WERI-Rb-1 (cell line): ENCODE results near the gene SHCBP1L.

Experiments
- DNase-seq: peaks from one replicate; pipeline ENCODE4 v3.0.0-alpha.2; 2020
- H3K27ac ChIP-seq: fragments of 250-450 bp; sonication (Bioruptor Pico); 2 replicates; pipeline ENCODE4 v1.5.1; 2020; ENCODE audit warnings: mild to moderate bottlenecking, moderate library complexity
- H3K27me3 ChIP-seq: fragments of 250-450 bp; sonication (Bioruptor Pico); 2 replicates; pipeline ENCODE4 v1.5.1; 2021; ENCODE audit warnings: mild to moderate bottlenecking, low read depth, moderate library complexity; ENCODE audit not compliant: insufficient read depth, severe bottlenecking
- H3K36me3 ChIP-seq: fragments of 250-450 bp; sonication (Bioruptor Pico); 2 replicates; pipeline ENCODE4 v1.5.1; 2020; ENCODE audit warnings: mild to moderate bottlenecking, moderate library complexity
- H3K4me3 ChIP-seq: 2 replicates; pipeline ENCODE4 v1.5.1; 2011; ENCODE audit warnings: low read depth, mild to moderate bottlenecking, control low read depth, low read length
- H3K9me3 ChIP-seq: fragments of 250-450 bp; sonication (Bioruptor Pico); 2 replicates; pipeline ENCODE4 v1.5.1; 2021; ENCODE audit warnings: mild to moderate bottlenecking, moderate library complexity; ENCODE audit not compliant: severe bottlenecking
- TF ChIP-seq, protein P1 (sequence below): IDR thresholded peaks from 2 replicates; pipeline ENCODE4 v1.5.1; 2011; ENCODE audit warnings: low read depth, mild to moderate bottlenecking, control low read depth, inconsistent platforms, low read length

SHCBP1L gene

DNA sequence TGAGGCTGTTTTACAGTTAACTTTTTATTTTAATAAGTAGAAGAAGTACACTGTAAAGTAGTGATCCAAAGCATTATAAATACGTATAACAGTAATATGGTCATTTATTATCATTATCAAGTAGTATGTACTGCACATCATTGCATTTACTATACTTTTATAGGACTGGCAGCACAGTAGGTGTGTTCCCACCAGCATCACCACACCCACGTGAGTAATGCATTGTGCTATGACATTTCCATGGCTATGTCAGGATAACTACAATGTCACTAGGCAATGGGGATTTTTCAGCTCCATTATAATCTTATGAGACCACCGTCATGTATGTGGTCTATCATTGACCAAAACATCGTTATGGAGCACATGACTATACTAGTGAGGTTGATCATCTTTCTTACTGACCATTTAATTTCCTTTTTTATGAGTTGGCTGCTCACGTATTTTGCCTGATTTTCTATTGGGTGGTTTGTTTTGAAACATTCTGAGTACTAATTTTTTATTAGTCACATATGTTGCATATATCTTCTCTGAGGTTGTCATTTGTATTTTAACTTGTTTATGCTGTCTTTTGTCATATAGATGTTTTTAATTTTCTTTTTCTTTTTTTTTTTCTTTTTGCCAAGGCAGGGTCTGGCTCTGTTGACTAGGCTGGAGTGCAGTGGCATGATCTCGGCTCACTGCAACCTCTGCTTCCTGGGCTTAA, 25.3 kb upstream of the SHCBP1L start:
- no peaks in the 10 kb centered on the region for H3K36me3 ChIP-seq
- DNase-seq: no peak
- no peak overlapping the region for H3K27ac ChIP-seq
- H3K27me3 ChIP-seq: no peaks in the 10 kb centered on the region
- no peaks in the 10 kb centered on the region for H3K9me3 ChIP-seq
- TF ChIP-seq, protein P1, sequence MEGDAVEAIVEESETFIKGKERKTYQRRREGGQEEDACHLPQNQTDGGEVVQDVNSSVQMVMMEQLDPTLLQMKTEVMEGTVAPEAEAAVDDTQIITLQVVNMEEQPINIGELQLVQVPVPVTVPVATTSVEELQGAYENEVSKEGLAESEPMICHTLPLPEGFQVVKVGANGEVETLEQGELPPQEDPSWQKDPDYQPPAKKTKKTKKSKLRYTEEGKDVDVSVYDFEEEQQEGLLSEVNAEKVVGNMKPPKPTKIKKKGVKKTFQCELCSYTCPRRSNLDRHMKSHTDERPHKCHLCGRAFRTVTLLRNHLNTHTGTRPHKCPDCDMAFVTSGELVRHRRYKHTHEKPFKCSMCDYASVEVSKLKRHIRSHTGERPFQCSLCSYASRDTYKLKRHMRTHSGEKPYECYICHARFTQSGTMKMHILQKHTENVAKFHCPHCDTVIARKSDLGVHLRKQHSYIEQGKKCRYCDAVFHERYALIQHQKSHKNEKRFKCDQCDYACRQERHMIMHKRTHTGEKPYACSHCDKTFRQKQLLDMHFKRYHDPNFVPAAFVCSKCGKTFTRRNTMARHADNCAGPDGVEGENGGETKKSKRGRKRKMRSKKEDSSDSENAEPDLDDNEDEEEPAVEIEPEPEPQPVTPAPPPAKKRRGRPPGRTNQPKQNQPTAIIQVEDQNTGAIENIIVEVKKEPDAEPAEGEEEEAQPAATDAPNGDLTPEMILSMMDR: no peak
- H3K4me3 ChIP-seq: no peak overlapping the region

DNA sequence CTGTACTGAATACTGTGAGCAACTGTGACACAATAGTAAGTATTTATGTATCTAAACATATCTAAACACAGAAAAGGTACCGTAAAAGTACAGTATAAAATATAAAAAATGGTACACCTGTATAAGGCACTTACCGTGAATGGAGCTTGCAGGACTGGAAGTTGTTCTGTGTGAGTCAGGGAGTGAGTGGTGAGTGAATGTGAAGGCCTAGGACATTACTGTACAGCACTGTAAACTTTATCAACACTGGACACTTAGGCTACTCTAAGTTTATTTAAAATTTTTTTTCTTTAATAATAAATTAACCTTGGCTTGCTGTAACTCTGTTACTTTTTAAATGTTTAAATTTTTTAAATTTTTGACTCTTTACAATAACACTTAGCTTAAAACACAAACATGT, 24.5 kb upstream of the SHCBP1L start:
- Histone ChIP-seq H3K27ac (no peak overlapping the region), H3K9me3 (no peaks in the 10 kb centered on the region), H3K27me3 (no peaks in the 10 kb centered on the region), H3K36me3 (no peaks in the 10 kb centered on the region), H3K4me3 (no peak overlapping the region)
- TF ChIP-seq, protein P1: no peak
- no peak for DNase-seq

DNA sequence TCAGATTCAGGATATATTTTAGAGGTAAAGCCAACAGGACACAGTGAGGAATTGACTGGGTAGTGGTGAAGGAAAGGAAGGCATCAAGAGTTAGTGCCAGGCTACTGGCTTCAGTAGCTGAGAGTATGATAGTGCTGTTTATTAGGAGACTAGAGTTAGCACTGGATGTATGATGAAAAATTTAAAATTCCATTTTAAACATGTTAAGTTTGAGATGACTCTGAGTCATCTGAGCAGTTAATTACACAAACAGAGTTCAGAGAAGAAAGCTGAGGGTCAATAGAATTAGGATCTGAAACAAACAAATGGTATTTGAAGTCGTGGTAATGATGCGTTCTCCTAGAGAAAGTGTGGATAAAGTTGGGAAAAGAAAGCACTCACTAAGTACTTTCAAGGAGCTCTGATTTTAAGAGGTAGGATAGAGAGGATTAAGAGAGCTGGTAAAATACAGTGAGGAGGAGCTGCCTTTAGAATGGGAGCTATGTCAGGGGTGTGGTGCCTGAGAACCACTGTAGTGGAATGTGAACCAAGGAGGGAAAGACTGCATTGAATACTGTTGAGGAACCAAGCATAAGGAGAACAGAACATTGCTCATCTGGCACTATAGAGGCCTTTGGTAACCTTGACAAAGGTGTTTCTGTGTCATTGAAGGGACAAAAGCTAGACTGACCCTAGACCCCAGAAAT, 21.7 kb upstream of the SHCBP1L start:
- TF ChIP-seq, protein P1: no peak
- Histone ChIP-seq H3K27ac (no peak overlapping the region), H3K4me3 (no peak overlapping the region), H3K27me3 (no peaks in the 10 kb centered on the region), H3K36me3 (no peaks in the 10 kb centered on the region), H3K9me3 (no peaks in the 10 kb centered on the region)
- no peak for DNase-seq

DNA sequence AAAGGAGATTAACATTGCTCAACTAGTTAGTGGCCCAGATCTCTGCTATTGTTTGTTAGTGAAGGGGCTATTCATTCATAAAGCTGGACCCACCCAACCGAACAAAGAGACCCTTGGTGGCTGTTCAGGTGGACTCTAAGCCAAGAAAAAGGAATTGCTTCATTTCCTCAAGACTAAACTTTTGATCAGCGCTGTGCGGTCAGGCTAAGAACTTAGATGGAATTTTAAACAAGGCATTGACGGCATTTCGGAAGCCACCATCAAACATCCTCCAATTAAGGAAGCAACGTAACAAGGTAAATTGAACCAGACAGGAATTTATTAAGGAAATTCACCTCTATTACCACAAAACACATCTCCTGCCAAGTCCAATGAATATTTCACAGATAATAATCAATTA, 19.9 kb upstream of the SHCBP1L start:
- TF ChIP-seq, protein P1: no peak
- Histone ChIP-seq H3K4me3 (no peak overlapping the region), H3K9me3 (no peaks in the 10 kb centered on the region), H3K27me3 (no peaks in the 10 kb centered on the region), H3K36me3 (no peaks in the 10 kb centered on the region), H3K27ac (no peak overlapping the region)
- no peak for DNase-seq

DNA sequence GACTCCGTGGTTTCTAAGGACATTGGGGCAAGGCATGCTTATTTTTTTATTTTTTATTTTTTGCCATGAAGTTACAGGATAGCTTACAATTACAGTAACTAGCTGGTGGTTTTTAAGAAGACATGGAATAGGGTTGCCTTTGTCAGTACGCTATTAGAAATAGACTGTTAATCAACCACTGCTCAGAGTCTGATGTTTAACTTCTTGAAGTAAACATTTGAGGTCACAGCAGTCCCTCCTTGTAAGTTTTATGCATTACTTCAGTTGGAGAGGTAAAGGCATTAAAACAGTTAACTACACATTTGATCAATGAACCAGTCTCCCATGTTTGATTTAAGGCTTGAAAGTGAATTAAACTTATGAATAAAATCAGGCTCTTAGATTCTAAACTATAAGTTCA, 19.3 kb upstream of the SHCBP1L start:
- Histone ChIP-seq H3K27ac (no peak overlapping the region), H3K4me3 (no peak overlapping the region), H3K36me3 (no peaks in the 10 kb centered on the region), H3K27me3 (no peaks in the 10 kb centered on the region), H3K9me3 (no peaks in the 10 kb centered on the region)
- DNase-seq: no peak
- TF ChIP-seq, protein P1: no peak
